GM12878 (cell line): ENCODE data around the gene CBFB. TPM values are rescaled to one million over a fixed set of nuclear protein-coding genes. Genes with fewer than 3 reads are reported as not detected.

Experiments
- ATAC-seq: fragments of 200-7000 bp; cut with Tn5 transposase; 3 replicates; pipeline ENCODE4 v1.9.1; 2020; ENCODE audit warnings: mild to moderate bottlenecking, moderate library complexity
- BruUV-seq: library from RNA; stranded (reverse); fragments of 400-500 nt; replicated peaks from 2 replicates; lab custom pipeline; 2021; lab: Mats Ljungman, UMichigan
- CTCF ChIA-PET: fragments of 300-600 bp; sonication (Branson Sonifier 250); formaldehyde crosslinking; extraction: SDS; loops from one replicate; lab custom pipeline; 2021; ENCODE audit warnings: inconsistent platforms; lab: Yijun Ruan, JAX
- POLR2A ChIA-PET: fragments of 350-600 bp; formaldehyde crosslinking; extraction: SDS; loops from one replicate; lab custom pipeline; 2021; ENCODE audit warnings: inconsistent platforms; lab: Charles Lee
- RAD21 ChIA-PET: fragments of 300-600 bp; sonication (Branson Sonifier 250); formaldehyde crosslinking; loops from one replicate; lab custom pipeline; 2023; ENCODE audit warnings: antibody characterized with exemption; ENCODE audit not compliant: unreplicated experiment; lab: Charles Lee
- SMC1A ChIA-PET: fragments of 300-600 bp; sonication (Branson Sonifier 250); formaldehyde crosslinking; loops from one replicate; lab custom pipeline; 2023; ENCODE audit not compliant: unreplicated experiment, uncharacterized antibody; lab: Charles Lee
- DNase-seq: peaks from one replicate; pipeline ENCODE4 v3.0.0-alpha.2; 2011; ENCODE audit warnings: low read depth, low spot score
- FAIRE-seq: peaks from 3 replicates; lab custom pipeline; 2011; peaks lifted over from hg19 to GRCh38; lab: Jason Lieb, UNC
- H2AFZ ChIP-seq: 2 replicates; pipeline ENCODE4 v1.6.0; 2011; ENCODE audit warnings: low read depth, low read length, control low read depth; ENCODE audit not compliant: control insufficient read depth
- H3K27ac ChIP-seq: 2 replicates; pipeline ENCODE4 v1.5.1; 2011; ENCODE audit warnings: control low read depth; ENCODE audit not compliant: control insufficient read depth, insufficient read depth
- H3K27me3 ChIP-seq, 2 experiments: replicated peaks in 1 of 2; 2 replicates each; pipeline versions ENCODE4 v1.6.0 to v1.6.1; 2011; ENCODE audit warnings: low read length in 1 of 2; ENCODE audit not compliant: control insufficient read depth in 2 of 2, insufficient read depth in 2 of 2
- H3K36me3 ChIP-seq, 2 experiments: 2 replicates each; pipeline ENCODE4 v1.5.1; 2011; ENCODE audit warnings: low read length in 1 of 2; ENCODE audit not compliant: control insufficient read depth in 2 of 2, insufficient read depth in 2 of 2
- H3K4me1 ChIP-seq: 2 replicates; pipeline ENCODE4 v1.6.1; 2011; ENCODE audit warnings: mild to moderate bottlenecking, low read length, moderate library complexity, mixed read lengths; ENCODE audit not compliant: control insufficient read depth, insufficient read depth
- H3K4me2 ChIP-seq: 2 replicates; pipeline ENCODE4 v1.6.0; 2011; ENCODE audit warnings: control low read depth; ENCODE audit not compliant: control insufficient read depth, insufficient read depth
- H3K4me3 ChIP-seq: fragments of 200-600 bp; sonication (generic); 2 replicates; pipeline ENCODE4 v1.5.1; 2016
- H3K79me2 ChIP-seq: 2 replicates; pipeline ENCODE4 v1.6.0; 2011; ENCODE audit warnings: low read length; ENCODE audit not compliant: control insufficient read depth, insufficient read depth
- H3K9ac ChIP-seq: 2 replicates; pipeline ENCODE4 v1.8.0; 2011; ENCODE audit warnings: low read length, control low read depth, mixed read lengths; ENCODE audit not compliant: control insufficient read depth, insufficient read depth
- H3K9me3 ChIP-seq: replicated peaks from 3 replicates; pipeline ENCODE4 v1.5.1; 2011; ENCODE audit warnings: mild to moderate bottlenecking, low read length; ENCODE audit not compliant: control insufficient read depth, insufficient read depth
- H4K20me1 ChIP-seq: 2 replicates; pipeline ENCODE4 v1.6.0; 2011; ENCODE audit not compliant: control insufficient read depth, insufficient read depth
- CBFB ChIP-seq: IDR thresholded peaks from 2 replicates; pipeline ENCODE4 v1.6.1; 2016; ENCODE audit warnings: antibody characterized with exemption, low read depth
- HDGF ChIP-seq: fragments of 450-650 bp; IDR thresholded peaks from 2 replicates; pipeline ENCODE4 v1.6.1; 2016; ENCODE audit warnings: antibody characterized with exemption
- JUNB ChIP-seq: IDR thresholded peaks from 2 replicates; pipeline ENCODE4 v1.6.1; 2016; ENCODE audit warnings: antibody characterized with exemption, mild to moderate bottlenecking
- MEF2A ChIP-seq: IDR thresholded peaks from 2 replicates; pipeline ENCODE4 v1.6.1; 2011; ENCODE audit warnings: low read depth, mild to moderate bottlenecking, low read length, moderate library complexity; ENCODE audit not compliant: insufficient read depth
- NBN ChIP-seq: fragments of 450-650 bp; IDR thresholded peaks from 2 replicates; pipeline ENCODE4 v1.6.1; 2016
- POLR2A ChIP-seq: IDR thresholded peaks from 2 replicates; pipeline ENCODE4 v1.6.1; 2011; ENCODE audit warnings: low read depth, mild to moderate bottlenecking, low read length
- RUNX3 ChIP-seq: IDR thresholded peaks from 2 replicates; pipeline ENCODE4 v1.6.1; 2012; ENCODE audit warnings: low read length, inconsistent platforms
- SIN3A ChIP-seq: IDR thresholded peaks from 2 replicates; pipeline ENCODE4 v1.6.1; 2012; ENCODE audit warnings: low read depth, low read length, improper control_type of control experiment
- SIX5 ChIP-seq: IDR thresholded peaks from 2 replicates; pipeline ENCODE4 v1.6.1; 2011; ENCODE audit warnings: mild to moderate bottlenecking, low read depth, low read length, moderate library complexity; ENCODE audit not compliant: severe bottlenecking
- SRF ChIP-seq, 2 experiments: IDR thresholded peaks; 2 replicates each; pipeline ENCODE4 v1.6.1; 2011; ENCODE audit warnings: low read depth in 2 of 2, low read length in 2 of 2, mild to moderate bottlenecking in 1 of 2, moderate library complexity in 1 of 2
- STAT3 ChIP-seq: IDR thresholded peaks from 2 replicates; pipeline ENCODE4 v1.6.1; 2011; ENCODE audit warnings: low read depth, low read length, improper control_type of control experiment
- TCF7 ChIP-seq: IDR thresholded peaks from 2 replicates; pipeline ENCODE4 v1.6.1; 2014; ENCODE audit warnings: antibody characterized with exemption, borderline replicate concordance
- ZNF384 ChIP-seq: IDR thresholded peaks from 2 replicates; pipeline ENCODE4 v1.6.1; 2012; ENCODE audit warnings: low read depth, mild to moderate bottlenecking, low read length, improper control_type of control experiment, borderline replicate concordance
- ZZZ3 ChIP-seq: IDR thresholded peaks from 2 replicates; pipeline ENCODE4 v1.6.1; 2011; ENCODE audit warnings: low read depth; ENCODE audit not compliant: control insufficient read depth, insufficient read length
- in situ Hi-C: fragments of 300-500 bp; cut with MboI; formaldehyde crosslinking; loops from 9 replicates; pipeline ENCODE4 v1.14.3; 2018; ENCODE audit warnings: mixed read lengths
- intact Hi-C: fragments of 100-400 bp; cut with micrococcal nuclease; formaldehyde crosslinking; loops from one replicate; pipeline ENCODE4 v1.14.2; 2022; ENCODE audit not compliant: unreplicated experiment
- polyA plus RNA-seq, 11 experiments: library from polyadenylated mRNA; depleted of rRNA in 4 of 11; unstranded in 6 of 11; stranded (reverse) in 5 of 11; fragments of >200 nt; fragmentation: Nextera tagmentation in 4 of 11; fragmentation: Illumina TruSeq in 1 of 11; extraction: Ambion mirVana in 4 of 11; extraction: Trizol in 1 of 11; gene quantifications; 1 replicate in 1 of 11; 2 replicates in 10 of 11; pipeline versions ENCODE4 v1.2.1 to v1.2.3, GENCODE V29; 2011 to 2016; ENCODE audit warnings: inconsistent platforms in 2 of 11, missing spikeins in 2 of 11, low read depth in 1 of 11
- total RNA-seq, 4 experiments: library from RNA; depleted of rRNA in 3 of 4; stranded (reverse); fragments of >200 nt in 3 of 4; fragmentation: Illumina TruSeq in 1 of 4; extraction: Trizol in 1 of 4; gene quantifications; 2 replicates each; pipeline versions ENCODE4 v1.2.1 to v1.2.3, GENCODE V29; 2013 to 2021
- TF ChIP-seq, protein P1 (sequence below): fragments of 450-650 bp; IDR thresholded peaks from 2 replicates; pipeline ENCODE4 v1.6.1; 2017; ENCODE audit warnings: borderline replicate concordance
- TF ChIP-seq, protein P2 (sequence below): IDR thresholded peaks from 2 replicates; pipeline ENCODE4 v1.6.1; 2012; ENCODE audit warnings: low read depth, low read length, improper control_type of control experiment
- TF ChIP-seq, protein P3 (sequence below): fragments of 150-350 bp; IDR thresholded peaks from 2 replicates; pipeline ENCODE4 v1.6.1; 2016; ENCODE audit warnings: low read depth, low read length
- TF ChIP-seq, protein P4 (sequence below): IDR thresholded peaks from 2 replicates; pipeline ENCODE4 v1.6.1; 2011; ENCODE audit warnings: borderline replicate concordance, low read depth, mild to moderate bottlenecking, moderate library complexity, mixed read lengths, low read length; ENCODE audit not compliant: insufficient read depth; ENCODE audit errors: extremely low read length

The CBFB gene
- total and polyA plus RNA-seq, 10 of the 15 experiments (the other 5 are each of a cell fraction or from before 2014, with no cell fraction given), result 25.3 to 83.8 (median 65.7) TPM

DNA sequence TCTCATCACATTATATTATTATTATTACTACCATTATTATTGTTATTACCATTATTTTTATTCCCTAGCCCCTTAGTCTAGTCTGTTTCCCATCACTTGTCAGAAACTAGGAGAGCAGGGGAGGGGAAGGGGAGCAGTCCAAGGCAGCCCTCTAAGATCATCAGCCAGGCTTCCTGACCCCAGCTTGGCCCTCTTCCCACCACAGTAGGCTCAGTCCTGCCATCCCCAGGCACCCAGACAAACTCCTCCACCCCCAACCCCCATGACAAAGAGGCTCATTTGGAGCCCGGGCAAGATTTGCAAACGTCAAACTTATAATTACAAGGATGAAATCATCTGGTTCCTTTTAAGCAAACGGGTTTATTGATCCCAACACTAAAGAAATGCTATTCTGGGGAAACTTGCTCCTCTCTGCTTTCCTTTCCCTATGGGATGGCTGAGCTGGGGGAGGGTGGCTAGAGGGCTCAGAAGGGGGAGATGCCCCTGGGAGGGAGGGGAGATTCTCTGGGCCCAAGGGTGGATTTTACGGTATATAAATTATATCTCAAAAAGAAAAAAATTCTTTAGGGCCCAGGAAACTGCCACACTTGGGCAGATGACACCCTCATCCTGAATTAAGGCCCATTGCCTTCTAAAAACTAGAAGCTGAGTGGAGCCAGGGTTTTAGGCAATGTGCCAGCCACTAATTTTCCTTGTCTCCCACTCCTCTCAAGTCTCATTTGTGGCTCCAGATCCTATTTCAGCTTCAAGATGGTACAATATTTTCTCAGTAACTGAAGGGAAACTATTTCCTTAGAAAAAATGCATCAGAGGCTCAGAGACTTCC, 4.4 kb upstream of the CBFB start (continued):
- TF ChIP-seq, protein P1, sequence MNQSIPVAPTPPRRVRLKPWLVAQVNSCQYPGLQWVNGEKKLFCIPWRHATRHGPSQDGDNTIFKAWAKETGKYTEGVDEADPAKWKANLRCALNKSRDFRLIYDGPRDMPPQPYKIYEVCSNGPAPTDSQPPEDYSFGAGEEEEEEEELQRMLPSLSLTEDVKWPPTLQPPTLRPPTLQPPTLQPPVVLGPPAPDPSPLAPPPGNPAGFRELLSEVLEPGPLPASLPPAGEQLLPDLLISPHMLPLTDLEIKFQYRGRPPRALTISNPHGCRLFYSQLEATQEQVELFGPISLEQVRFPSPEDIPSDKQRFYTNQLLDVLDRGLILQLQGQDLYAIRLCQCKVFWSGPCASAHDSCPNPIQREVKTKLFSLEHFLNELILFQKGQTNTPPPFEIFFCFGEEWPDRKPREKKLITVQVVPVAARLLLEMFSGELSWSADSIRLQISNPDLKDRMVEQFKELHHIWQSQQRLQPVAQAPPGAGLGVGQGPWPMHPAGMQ, result no peak
- TF ChIP-seq, protein P2, sequence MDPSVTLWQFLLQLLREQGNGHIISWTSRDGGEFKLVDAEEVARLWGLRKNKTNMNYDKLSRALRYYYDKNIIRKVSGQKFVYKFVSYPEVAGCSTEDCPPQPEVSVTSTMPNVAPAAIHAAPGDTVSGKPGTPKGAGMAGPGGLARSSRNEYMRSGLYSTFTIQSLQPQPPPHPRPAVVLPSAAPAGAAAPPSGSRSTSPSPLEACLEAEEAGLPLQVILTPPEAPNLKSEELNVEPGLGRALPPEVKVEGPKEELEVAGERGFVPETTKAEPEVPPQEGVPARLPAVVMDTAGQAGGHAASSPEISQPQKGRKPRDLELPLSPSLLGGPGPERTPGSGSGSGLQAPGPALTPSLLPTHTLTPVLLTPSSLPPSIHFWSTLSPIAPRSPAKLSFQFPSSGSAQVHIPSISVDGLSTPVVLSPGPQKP, result no peak
- no peak for TF ChIP-seq RUNX3
- no peak for TF ChIP-seq NBN
- no peak for TF ChIP-seq STAT3

DNA sequence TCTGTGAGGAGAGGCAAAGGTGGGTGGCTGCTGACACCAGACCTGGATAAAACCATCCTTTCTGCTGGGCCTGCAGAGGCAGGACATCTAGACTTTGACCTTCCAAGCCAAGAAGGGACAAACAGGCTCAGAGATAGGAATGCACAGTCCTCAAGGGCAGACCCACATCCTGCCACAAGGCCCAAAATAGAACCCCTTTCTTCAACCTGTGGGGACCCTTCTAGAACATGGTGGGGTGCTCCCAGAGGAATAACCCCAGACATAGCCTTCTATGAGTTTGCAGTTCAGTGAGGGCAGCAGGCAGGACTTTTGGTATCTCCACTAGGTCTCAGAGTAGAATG, 3.8 kb upstream of the CBFB start:
- RAD21 ChIA-PET, result no interaction called here
- intact Hi-C loops (no loop called here), in situ Hi-C loops (loop anchor here (25.0 kb wide), 1 partner anchor 488 kb away; no protein-coding TSS in a partner anchor)
- no peaks in the 10 kb centered on the region for H3K9me3 ChIP-seq
- no TSS peak for BruUV-seq
- no peak overlapping the region for H3K9ac ChIP-seq
- POLR2A ChIA-PET, result no interaction called here
- SMC1A ChIA-PET, result interaction anchor here (1.1 to 1.3 kb wide), 2 partner anchors 57 to 135 kb away, joined by 4 read pairs; no protein-coding TSS in a partner anchor
- DNase-seq (no peak), ATAC-seq (no peak), FAIRE-seq (no peak)
- no peaks in the 10 kb centered on the region for H3K36me3 ChIP-seq
- H3K79me2 ChIP-seq, result peaks cover 19% of the 10 kb centered on the region
- no peaks in the 10 kb centered on the region for H3K27me3 ChIP-seq
- CTCF ChIA-PET, result interaction anchor here (0.6 to 1.6 kb wide), 2 partner anchors 40 to 75 kb away, joined by 3 read pairs; no protein-coding TSS in a partner anchor
- no peak overlapping the region for H3K4me2 ChIP-seq
- H3K27ac ChIP-seq, result no peak overlapping the region
- H4K20me1 ChIP-seq, result no peaks in the 10 kb centered on the region
- H3K4me1 ChIP-seq, result peaks cover 13% of the 10 kb centered on the region
- no peak overlapping the region for H2AFZ ChIP-seq
- no peak overlapping the region for H3K4me3 ChIP-seq
- TF ChIP-seq, protein P3, sequence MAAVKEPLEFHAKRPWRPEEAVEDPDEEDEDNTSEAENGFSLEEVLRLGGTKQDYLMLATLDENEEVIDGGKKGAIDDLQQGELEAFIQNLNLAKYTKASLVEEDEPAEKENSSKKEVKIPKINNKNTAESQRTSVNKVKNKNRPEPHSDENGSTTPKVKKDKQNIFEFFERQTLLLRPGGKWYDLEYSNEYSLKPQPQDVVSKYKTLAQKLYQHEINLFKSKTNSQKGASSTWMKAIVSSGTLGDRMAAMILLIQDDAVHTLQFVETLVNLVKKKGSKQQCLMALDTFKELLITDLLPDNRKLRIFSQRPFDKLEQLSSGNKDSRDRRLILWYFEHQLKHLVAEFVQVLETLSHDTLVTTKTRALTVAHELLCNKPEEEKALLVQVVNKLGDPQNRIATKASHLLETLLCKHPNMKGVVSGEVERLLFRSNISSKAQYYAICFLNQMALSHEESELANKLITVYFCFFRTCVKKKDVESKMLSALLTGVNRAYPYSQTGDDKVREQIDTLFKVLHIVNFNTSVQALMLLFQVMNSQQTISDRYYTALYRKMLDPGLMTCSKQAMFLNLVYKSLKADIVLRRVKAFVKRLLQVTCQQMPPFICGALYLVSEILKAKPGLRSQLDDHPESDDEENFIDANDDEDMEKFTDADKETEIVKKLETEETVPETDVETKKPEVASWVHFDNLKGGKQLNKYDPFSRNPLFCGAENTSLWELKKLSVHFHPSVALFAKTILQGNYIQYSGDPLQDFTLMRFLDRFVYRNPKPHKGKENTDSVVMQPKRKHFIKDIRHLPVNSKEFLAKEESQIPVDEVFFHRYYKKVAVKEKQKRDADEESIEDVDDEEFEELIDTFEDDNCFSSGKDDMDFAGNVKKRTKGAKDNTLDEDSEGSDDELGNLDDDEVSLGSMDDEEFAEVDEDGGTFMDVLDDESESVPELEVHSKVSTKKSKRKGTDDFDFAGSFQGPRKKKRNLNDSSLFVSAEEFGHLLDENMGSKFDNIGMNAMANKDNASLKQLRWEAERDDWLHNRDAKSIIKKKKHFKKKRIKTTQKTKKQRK, result no peak
- TF ChIP-seq JUNB (no peak), SIX5 (no peak), ZNF384 (no peak), CBFB (no peak), ZZZ3 (no peak), SIN3A (no peak), MEF2A (no peak), TCF7 (no peak), POLR2A (no peak), HDGF (no peak), SRF (IDR thresholded peaks at IDR 0.05; ENCODE audit: low read depth in 2 of 2, low read length in 2 of 2) (no peak)
- TF ChIP-seq, protein P4, sequence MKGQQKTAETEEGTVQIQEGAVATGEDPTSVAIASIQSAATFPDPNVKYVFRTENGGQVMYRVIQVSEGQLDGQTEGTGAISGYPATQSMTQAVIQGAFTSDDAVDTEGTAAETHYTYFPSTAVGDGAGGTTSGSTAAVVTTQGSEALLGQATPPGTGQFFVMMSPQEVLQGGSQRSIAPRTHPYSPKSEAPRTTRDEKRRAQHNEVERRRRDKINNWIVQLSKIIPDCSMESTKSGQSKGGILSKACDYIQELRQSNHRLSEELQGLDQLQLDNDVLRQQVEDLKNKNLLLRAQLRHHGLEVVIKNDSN, result no peak
